WTC11 (cell line): Measurements from ENCODE around the gene RAB3A. TPM values are rescaled to one million over a fixed set of nuclear protein-coding genes. Genes with fewer than 3 reads are reported as not detected.
A peak's percentile ranks its signal among the peaks of the same experiment; 100 is the strongest.

Experiments used
- ATAC-seq: fragments of 200-7000 bp; cut with Tn5 transposase; 2 replicates; pipeline ENCODE4 v1.10.0; 2021; ENCODE audit warnings: mild to moderate bottlenecking, moderate library complexity
- CTCF ChIA-PET: fragments of 300-600 bp; sonication (Branson Sonifier 250); formaldehyde crosslinking; loops from one replicate; lab custom pipeline; 2021; ENCODE audit warnings: antibody characterized with exemption; lab: Charles Lee
- POLR2A ChIA-PET: fragments of 350-600 bp; sonication (Branson Sonifier 250); formaldehyde crosslinking; loops from one replicate; lab custom pipeline; 2021; ENCODE audit warnings: antibody characterized with exemption; lab: Charles Lee
- DNase-seq: peaks from one replicate; pipeline ENCODE4 v3.0.0; 2021; ENCODE audit warnings: low spot score
- H3K27ac Mint-ChIP-seq: 2 replicates; pipeline ENCODE4 v1.8.0; 2021; ENCODE audit warnings: mixed read lengths
- H3K27me3 Mint-ChIP-seq: 2 replicates; pipeline ENCODE4 v1.8.0; 2021; ENCODE audit warnings: low read depth, mild to moderate bottlenecking, moderate library complexity, mixed read lengths
- H3K36me3 Mint-ChIP-seq: 2 replicates; pipeline ENCODE4 v1.8.0; 2021; ENCODE audit warnings: mixed read lengths
- H3K4me1 Mint-ChIP-seq: 2 replicates; pipeline ENCODE4 v1.8.0; 2022; ENCODE audit warnings: mixed read lengths
- H3K4me3 Mint-ChIP-seq: 2 replicates; pipeline ENCODE4 v1.8.0; 2021; ENCODE audit warnings: mild to moderate bottlenecking, moderate library complexity, mixed read lengths
- H3K9me3 Mint-ChIP-seq: 2 replicates; pipeline ENCODE4 v1.8.0; 2021; ENCODE audit warnings: mixed read lengths
- AR ChIP-seq: fragments of 250-450 bp; sonication (Bioruptor Pico); IDR thresholded peaks from 2 replicates; pipeline ENCODE4 v1.9.0; 2021; ENCODE audit warnings: mild to moderate bottlenecking
- ARID4B ChIP-seq: sonication (generic); formaldehyde crosslinking; IDR thresholded peaks from 2 replicates; pipeline ENCODE4 v1.8.0; 2023; ENCODE audit warnings: missing genetic modification reagents, mild to moderate bottlenecking, borderline replicate concordance
- CREM ChIP-seq: sonication (generic); formaldehyde crosslinking; IDR thresholded peaks from 2 replicates; pipeline ENCODE4 v1.8.1; 2022; ENCODE audit warnings: mild to moderate bottlenecking, missing genetic modification reagents, moderate library complexity
- E2F4 ChIP-seq: sonication (generic); formaldehyde crosslinking; IDR thresholded peaks from 2 replicates; pipeline ENCODE4 v1.8.1; 2022; ENCODE audit warnings: low read depth, mild to moderate bottlenecking, moderate library complexity, missing genetic modification reagents, borderline replicate concordance
- FOXK1 ChIP-seq: sonication (generic); formaldehyde crosslinking; IDR thresholded peaks from 2 replicates; pipeline ENCODE4 v1.8.0; 2022; ENCODE audit warnings: mild to moderate bottlenecking, moderate library complexity, missing genetic modification reagents
- HMGA2 ChIP-seq: fragments of 250-450 bp; sonication (Bioruptor Pico); IDR thresholded peaks from 2 replicates; pipeline ENCODE4 v1.4.0; 2021; ENCODE audit warnings: mild to moderate bottlenecking, moderate library complexity
- NFYB ChIP-seq: sonication (generic); formaldehyde crosslinking; conservative IDR thresholded peaks from 2 replicates; pipeline ENCODE4 v1.8.0; 2022; ENCODE audit warnings: low read depth, missing genetic modification reagents
- OVOL2 ChIP-seq: fragments of 250-450 bp; sonication (Bioruptor Pico); IDR thresholded peaks from 2 replicates; pipeline ENCODE4 v1.9.0; 2021; ENCODE audit warnings: mild to moderate bottlenecking, borderline replicate concordance
- SP1 ChIP-seq: sonication (generic); formaldehyde crosslinking; conservative IDR thresholded peaks from 2 replicates; pipeline ENCODE4 v1.8.1; 2022; ENCODE audit warnings: missing genetic modification reagents
- TEAD1 ChIP-seq: sonication (generic); formaldehyde crosslinking; IDR thresholded peaks from 2 replicates; pipeline ENCODE4 v1.8.0; 2022; ENCODE audit warnings: mild to moderate bottlenecking, missing genetic modification reagents
- TEAD4 ChIP-seq: sonication (generic); formaldehyde crosslinking; IDR thresholded peaks from 2 replicates; pipeline ENCODE4 v1.8.0; 2022; ENCODE audit warnings: mild to moderate bottlenecking, missing genetic modification reagents
- USF1 ChIP-seq: sonication (generic); formaldehyde crosslinking; IDR thresholded peaks from 2 replicates; pipeline ENCODE4 v1.8.0; 2022; ENCODE audit warnings: mild to moderate bottlenecking, missing genetic modification reagents
- ZSCAN18 ChIP-seq: fragments of 250-450 bp; sonication (Bioruptor Pico); IDR thresholded peaks from 2 replicates; pipeline ENCODE4 v2.1.2; 2022; ENCODE audit warnings: mild to moderate bottlenecking, moderate library complexity
- total RNA-seq: library from RNA; stranded (reverse); gene quantifications from 3 replicates; pipeline ENCODE4 v1.2.3, GENCODE V29; 2021
- TF ChIP-seq, protein P1 (sequence below): sonication (generic); formaldehyde crosslinking; IDR thresholded peaks from 2 replicates; pipeline ENCODE4 v1.8.1; 2023; ENCODE audit warnings: mild to moderate bottlenecking, missing genetic modification reagents, moderate library complexity

The RAB3A gene
- total RNA-seq, 1 experiment from 2014 or later: 12.2 TPM

DNA sequence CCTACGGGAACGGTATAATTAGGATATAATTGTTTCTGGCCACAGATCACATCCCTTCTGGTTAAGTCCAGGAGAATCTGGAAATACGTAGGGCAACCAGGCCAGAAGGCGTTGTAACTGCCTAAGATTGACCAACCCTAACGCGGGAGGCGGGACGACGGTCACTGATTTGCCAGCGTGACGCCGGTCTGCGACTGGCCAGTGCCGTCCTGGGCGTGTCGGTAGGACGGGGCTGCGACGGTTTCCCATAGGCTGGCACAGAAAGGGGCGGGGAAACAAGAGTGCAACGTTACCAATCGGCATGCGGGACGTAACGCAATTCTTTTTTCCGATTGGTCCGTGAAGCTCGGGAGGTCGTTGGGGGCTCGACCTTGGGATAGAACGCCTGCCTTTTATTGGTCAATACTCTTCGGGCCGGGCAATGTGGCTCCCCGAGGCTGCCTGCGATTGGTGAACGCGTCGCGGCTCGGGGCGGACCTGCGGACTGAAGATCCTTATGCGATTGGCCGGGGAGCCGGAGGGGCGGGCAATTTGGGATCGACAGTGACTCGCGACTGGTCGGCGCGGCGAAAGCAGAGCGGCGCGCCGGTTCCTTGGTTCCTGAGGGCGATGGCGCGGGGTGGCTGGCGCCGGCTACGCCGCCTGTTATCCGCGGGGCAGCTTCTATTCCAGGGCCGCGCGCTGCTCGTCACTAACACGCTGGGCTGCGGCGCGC is 11.0 kb downstream of the RAB3A start, which contains the start of gene MPV17L2:
Gene MPV17L2 (plus strand): TSS at position 546 of the 715 bp plus-strand sequence. CDS start 64 bp downstream, at position 610.
- peak; percentile 72; the same call in 1 of the 2 replicates for TF ChIP-seq CREM (CRISPR knock-in tag)
- peak; percentile 22; the same call in 1 of the 2 replicates for TF ChIP-seq HMGA2
- TF ChIP-seq USF1 (CRISPR knock-in tag): 0 out of 2 replicates have a peak, but pooled peaks have one; percentile 21
- TF ChIP-seq ZSCAN18 (CRISPR knock-in tag): peak; percentile 87; the same call in 1 of the 2 replicates
- no peak for TF ChIP-seq E2F4 (CRISPR knock-in tag)
- peak; percentile 100 for TF ChIP-seq SP1 (CRISPR knock-in tag)
- peak; percentile 80; the same call in 1 of the 2 replicates for TF ChIP-seq FOXK1 (CRISPR knock-in tag)
- TF ChIP-seq TEAD4 (CRISPR knock-in tag): no peak
- TF ChIP-seq AR (CRISPR knock-in tag): no peak
- TF ChIP-seq TEAD1: peak; percentile 75; the same call in 1 of the 2 replicates
- no peak for TF ChIP-seq OVOL2 (CRISPR knock-in tag)
- TF ChIP-seq NFYB (CRISPR knock-in tag): peak; percentile 96
- TF ChIP-seq, protein P1, sequence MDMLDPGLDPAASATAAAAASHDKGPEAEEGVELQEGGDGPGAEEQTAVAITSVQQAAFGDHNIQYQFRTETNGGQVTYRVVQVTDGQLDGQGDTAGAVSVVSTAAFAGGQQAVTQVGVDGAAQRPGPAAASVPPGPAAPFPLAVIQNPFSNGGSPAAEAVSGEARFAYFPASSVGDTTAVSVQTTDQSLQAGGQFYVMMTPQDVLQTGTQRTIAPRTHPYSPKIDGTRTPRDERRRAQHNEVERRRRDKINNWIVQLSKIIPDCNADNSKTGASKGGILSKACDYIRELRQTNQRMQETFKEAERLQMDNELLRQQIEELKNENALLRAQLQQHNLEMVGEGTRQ (CRISPR knock-in tag): 0 out of 2 replicates have a peak, but pooled peaks have one; percentile 44
- peak; percentile 84; the same call in 1 of the 2 replicates for TF ChIP-seq ARID4B (CRISPR knock-in tag)
- ChIA-PET POLR2A (interaction anchor here (0.6 to 1.8 kb wide), 5 partner anchors 40 to 89 kb away, joined by 3 to 9 read pairs (median 4); partner anchors contain the start of gene JUND), CTCF (interaction anchor here (0.5 to 6.0 kb wide), 21 partner anchors 12 to 745 kb away, joined by 3 to 43 read pairs (median 6); partner anchors contain the start of genes IQCN, JUND, PIK3R2 and RAB3A)
- Mint-ChIP-seq H3K27me3 (peaks cover 2% of the 10 kb centered on the region; the same call in 1 of the 2 replicates), H3K4me1 (peaks cover 20% of the 10 kb centered on the region), H3K27ac (peak within 1 kb of the TSS; percentile 97), H3K36me3 (peaks cover 3% of the 10 kb centered on the region), H3K4me3 (peak within 1 kb of the TSS; percentile 82), H3K9me3 (no peaks in the 10 kb centered on the region)
- peak; percentile 99 for DNase-seq
- ATAC-seq: peak; percentile 94
